GM18870 (cell line): ENCODE results near the gene NCAPD2.
"Not testable (repeated sequence)": the region's sequence is repeated elsewhere in the genome, so short reads cannot be mapped to it uniquely, and the experiment has no call there.

Experiments
- ATAC-seq: cut with Tn5 transposase; IDR thresholded peaks from one replicate; pipeline ENCODE4 v1.9.1; 2021; ENCODE audit warnings: moderate library complexity; ENCODE audit not compliant: unreplicated experiment

NCAPD2 gene

GRCh38 chr12:6533923-6534694 is 40.2 kb downstream of the NCAPD2 start, which contains the start of gene GAPDH:
Gene GAPDH, plus strand, starts transcription at chr12:6534517. Its CDS starts 316 bp downstream, at chr12:6534833.
- ATAC-seq: peak; percentile 65

DNA sequence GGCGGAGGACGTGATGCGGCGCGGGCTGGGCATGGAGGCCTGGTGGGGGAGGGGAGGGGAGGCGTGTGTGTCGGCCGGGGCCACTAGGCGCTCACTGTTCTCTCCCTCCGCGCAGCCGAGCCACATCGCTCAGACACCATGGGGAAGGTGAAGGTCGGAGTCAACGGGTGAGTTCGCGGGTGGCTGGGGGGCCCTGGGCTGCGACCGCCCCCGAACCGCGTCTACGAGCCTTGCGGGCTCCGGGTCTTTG is 40.7 kb downstream of the NCAPD2 start:
- ATAC-seq: no peak

DNA sequence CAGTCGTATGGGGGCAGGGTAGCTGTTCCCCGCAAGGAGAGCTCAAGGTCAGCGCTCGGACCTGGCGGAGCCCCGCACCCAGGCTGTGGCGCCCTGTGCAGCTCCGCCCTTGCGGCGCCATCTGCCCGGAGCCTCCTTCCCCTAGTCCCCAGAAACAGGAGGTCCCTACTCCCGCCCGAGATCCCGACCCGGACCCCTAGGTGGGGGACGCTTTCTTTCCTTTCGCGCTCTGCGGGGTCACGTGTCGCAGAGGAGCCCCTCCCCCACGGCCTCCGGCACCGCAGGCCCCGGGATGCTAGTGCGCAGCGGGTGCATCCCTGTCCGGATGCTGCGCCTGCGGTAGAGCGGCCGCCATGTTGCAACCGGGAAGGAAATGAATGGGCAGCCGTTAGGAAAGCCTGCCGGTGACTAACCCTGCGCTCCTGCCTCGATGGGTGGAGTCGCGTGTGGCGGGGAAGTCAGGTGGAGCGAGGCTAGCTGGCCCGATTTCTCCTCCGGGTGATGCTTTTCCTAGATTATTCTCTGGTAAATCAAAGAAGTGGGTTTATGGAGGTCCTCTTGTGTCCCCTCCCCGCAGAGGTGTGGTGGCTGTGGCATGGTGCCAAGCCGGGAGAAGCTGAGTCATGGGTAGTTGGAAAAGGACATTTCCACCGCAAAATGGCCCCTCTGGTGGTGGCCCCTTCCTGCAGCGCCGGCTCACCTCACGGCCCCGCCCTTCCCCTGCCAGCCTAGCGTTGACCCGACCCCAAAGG is 41.2 kb downstream of the NCAPD2 start:
- ATAC-seq: peak; percentile 10

DNA sequence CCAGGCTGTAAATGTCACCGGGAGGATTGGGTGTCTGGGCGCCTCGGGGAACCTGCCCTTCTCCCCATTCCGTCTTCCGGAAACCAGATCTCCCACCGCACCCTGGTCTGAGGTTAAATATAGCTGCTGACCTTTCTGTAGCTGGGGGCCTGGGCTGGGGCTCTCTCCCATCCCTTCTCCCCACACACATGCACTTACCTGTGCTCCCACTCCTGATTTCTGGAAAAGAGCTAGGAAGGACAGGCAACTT is 41.7 kb downstream of the NCAPD2 start:
- no peak for ATAC-seq

- ATAC-seq: no peak
Measured at GRCh38 chr12:6535960-6536847, 42.3 kb downstream of the NCAPD2 start.

GRCh38 chr12:6536894-6537579 is 43.1 kb downstream of the NCAPD2 start:
- no peak for ATAC-seq

DNA sequence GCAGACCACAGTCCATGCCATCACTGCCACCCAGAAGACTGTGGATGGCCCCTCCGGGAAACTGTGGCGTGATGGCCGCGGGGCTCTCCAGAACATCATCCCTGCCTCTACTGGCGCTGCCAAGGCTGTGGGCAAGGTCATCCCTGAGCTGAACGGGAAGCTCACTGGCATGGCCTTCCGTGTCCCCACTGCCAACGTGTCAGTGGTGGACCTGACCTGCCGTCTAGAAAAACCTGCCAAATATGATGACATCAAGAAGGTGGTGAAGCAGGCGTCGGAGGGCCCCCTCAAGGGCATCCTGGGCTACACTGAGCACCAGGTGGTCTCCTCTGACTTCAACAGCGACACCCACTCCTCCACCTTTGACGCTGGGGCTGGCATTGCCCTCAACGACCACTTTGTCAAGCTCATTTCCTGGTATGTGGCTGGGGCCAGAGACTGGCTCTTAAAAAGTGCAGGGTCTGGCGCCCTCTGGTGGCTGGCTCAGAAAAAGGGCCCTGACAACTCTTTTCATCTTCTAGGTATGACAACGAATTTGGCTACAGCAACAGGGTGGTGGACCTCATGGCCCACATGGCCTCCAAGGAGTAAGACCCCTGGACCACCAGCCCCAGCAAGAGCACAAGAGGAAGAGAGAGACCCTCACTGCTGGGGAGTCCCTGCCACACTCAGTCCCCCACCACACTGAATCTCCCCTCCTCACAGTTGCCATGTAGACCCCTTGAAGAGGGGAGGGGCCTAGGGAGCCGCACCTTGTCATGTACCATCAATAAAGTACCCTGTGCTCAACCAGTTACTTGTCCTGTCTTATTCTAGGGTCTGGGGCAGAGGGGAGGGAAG is 43.9 kb downstream of the NCAPD2 start:
- not testable (repeated sequence) for ATAC-seq

GRCh38 chr12:6538420-6539313 is 44.8 kb downstream of the NCAPD2 start:
- ATAC-seq: no peak

DNA sequence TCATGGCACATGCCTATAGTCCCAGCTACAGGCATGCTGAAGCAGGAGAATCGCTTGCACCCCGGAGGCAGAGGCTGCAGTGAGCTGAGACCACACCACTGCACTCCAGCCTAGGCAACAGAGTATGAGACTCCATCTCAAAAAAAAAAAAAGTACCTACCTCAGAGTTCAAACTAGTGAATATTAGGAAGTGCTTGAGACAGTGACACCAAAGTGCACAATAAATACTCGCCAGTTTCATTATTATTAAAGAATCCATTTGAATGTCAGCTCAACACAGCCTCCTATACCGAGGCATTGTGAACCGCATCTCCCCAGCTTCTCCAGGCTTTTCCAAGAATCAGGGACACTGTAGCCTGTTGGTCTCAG is 45.4 kb downstream of the NCAPD2 start:
- ATAC-seq: no peak

GRCh38 chr12:6539707-6540134 is 45.8 kb downstream of the NCAPD2 start:
- no peak for ATAC-seq

GRCh38 chr12:6540181-6540877 is 46.4 kb downstream of the NCAPD2 start:
- ATAC-seq: no peak

DNA sequence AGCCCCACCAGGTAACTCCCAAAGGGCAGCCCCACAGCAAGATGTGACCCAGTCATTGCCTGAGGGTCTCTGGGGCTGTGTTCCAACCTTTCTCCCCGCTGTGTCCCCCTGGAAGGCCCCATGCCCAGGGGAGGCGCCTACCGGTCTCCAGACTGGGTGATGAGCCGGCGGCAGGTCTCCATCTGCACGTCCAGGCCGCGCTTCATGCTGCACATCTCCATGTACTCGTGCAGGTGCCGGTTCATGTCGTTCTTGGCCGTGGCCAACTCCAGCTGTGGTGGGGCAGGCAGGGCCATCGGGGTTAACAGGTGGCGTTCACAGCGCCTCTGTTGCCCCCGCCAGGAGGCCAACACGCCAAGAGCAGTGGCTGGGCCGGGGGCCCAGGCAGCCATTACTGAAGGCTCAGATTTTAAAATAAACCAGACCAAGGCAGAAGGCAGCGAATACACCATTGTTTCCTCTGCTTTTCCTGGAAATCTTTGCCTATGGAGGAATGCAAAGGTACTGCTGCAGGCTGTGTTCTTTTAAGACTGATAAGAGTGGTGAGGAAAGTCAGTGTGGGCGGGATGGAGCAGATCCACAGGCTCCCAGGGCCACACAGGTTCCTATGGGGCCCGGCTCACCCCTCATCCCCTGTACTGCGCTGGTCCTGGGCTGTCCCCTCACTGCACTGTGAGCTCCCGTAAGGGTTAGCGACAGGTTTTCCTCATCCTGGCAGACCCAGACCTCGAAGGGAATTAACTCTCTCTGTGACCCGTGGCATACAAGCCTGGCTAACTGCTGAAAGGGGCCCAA is 47.7 kb downstream of the NCAPD2 start:
- ATAC-seq: no peak

DNA sequence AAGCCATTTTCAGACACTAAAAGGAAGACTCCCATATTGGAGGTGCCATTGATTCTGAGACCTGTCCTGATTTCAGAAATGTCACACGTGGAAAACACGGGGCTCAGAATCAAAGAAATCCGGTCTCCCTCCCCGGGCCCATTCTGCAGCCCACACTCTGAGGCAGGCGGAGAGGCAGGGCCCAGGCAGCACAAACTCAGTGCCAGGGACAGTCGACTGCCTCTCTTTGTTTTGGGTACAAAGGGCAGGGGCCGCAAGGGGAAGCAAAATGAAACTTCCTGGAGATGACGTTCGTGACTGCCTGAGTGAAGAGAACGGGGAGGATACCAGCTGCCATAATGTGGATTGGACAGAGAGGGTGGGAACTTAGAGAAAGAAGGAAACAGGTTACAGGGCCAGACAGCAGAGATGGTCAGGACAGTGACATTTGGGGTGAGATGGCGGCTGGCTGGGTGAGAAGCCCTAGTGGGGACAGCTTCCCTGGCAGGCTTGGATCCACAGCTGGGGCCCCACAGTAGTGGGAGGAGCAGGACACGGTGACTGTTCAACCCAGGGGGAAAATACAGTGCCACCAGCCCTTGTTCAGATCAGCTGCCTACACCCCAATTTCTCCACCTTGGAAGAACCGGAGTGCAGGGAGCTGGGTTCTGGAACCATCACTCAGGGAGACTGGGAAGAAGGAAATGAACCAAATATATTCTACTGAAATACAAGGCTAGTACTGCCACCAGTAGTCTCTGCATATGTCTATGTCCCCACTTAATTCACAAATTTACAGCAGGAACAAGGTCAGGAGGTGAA is 48.5 kb downstream of the NCAPD2 start:
- no peak for ATAC-seq

- ATAC-seq: no peak
Measured at GRCh38 chr12:6546016-6546415, 52.1 kb downstream of the NCAPD2 start.

DNA sequence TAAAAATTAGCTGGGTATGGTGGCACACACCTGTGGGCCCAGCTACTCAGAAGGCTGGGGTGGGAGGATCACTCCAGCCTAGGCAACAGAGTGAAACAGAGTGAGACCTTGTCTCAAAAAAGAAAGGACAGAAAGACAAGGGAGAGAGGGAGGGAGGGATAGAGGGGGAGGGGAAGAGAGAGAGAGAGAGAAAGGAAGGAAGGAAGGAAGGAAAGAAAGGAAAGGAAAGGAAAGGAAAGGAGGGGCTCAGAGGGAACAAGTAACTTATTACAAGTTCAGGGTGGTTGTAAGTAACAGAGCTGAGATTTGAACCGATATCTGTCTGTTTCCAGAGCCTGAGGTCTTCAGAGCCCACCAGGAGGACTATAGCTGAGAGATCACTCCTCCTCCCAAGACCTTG is 53.7 kb downstream of the NCAPD2 start:
- ATAC-seq: no peak

GRCh38 chr12:6547987-6548386 is 54.1 kb downstream of the NCAPD2 start:
- ATAC-seq: no peak

DNA sequence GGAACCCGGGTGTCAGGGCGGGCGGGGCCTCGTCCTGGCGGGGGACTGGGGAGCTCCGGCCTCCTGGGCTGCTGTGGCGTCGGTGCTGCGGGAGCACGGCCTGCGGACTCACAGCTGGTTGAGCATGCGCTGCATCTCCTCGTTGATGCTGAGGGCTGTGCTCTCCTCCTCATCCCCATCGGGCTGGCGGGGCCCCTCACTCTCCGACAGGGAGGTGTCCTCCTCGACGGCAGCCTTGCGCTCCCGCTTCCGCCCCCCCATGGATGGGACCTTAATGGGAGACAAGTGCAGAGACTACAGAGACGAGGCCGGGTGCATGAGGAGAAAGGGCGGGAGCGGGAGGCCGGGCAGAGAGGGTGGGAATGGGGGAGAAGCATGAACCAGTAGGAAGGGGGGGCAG is 54.7 kb downstream of the NCAPD2 start:
- ATAC-seq: no peak
